ENCODE data around the gene RMND5A.

GRCh38 chr2:86700690-86701089 is 19.4 kb upstream of the RMND5A start:
- TF ChIP-seq CTCF (IDR thresholded peaks at IDR 0.05) (no peak), EP300 (IDR thresholded peaks at IDR 0.05) (no peak), POLR2A (IDR thresholded peaks at IDR 0.05) (no peak), POLR2AphosphoS5 (IDR thresholded peaks at IDR 0.05) (no peak)
